GM21360 (cell line): Measurements from ENCODE around the gene TCEA3.
A peak's percentile ranks its signal among the peaks of the same experiment; 100 is the strongest.

ENCODE experiments used
- ATAC-seq: cut with Tn5 transposase; IDR thresholded peaks from one replicate; pipeline ENCODE4 v1.9.1; 2021; ENCODE audit warnings: mild to moderate bottlenecking, moderate library complexity; ENCODE audit not compliant: unreplicated experiment

TCEA3 gene

GRCh38 chr1:23370330-23370708, 54.2 kb downstream of the TCEA3 start:
- no peak for ATAC-seq

GRCh38 chr1:23369335-23370013, 55.1 kb downstream of the TCEA3 start, which contains the start of gene ZNF436:
TSS of gene ZNF436 (minus strand) at chr1:23369836. CDS start at chr1:23368005, 1,831 bp downstream.
- ATAC-seq, result no peak

DNA sequence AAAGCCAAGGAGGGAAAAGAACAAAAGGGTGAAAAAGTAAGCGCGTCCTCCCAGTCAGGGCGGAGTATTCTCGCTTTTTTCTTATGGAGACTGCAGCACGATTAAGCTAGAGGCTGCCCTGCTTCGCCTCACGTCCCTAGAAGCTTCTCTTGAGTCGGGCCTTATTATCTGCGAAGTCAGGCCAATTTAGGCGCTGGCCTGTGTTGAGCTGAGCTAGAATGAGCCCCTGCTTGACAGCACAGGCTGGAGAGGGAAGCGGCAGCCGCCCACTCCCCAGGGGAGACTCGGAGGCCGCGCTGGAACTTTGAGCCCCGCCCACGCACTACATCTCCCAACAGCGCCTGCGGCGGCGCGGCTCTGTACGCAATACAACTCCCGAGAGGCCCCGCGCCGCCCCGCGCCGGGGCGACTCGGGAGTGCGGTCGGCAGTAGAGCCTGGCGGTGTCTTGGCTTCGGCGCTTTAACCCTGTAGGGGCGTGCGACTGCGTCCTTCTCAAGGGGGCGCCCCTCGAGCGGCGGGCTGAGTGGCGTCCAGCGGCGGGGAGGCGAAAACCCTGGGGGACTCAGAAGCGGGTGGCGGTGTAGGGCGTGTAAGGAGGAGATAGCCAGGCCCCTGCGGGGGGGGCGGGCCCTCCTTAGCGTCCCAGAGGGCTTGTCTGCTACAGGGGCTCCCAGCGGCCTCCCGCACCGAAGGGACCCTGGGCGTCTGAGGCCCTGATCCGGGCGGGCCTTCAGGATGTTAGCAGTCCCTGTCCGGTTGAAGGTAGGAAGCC, 55.8 kb downstream of the TCEA3 start:
- ATAC-seq, result peak; percentile 57

- ATAC-seq, result peak; percentile 88
Measured at GRCh38 chr1:23367791-23368561, 56.6 kb downstream of the TCEA3 start.

DNA sequence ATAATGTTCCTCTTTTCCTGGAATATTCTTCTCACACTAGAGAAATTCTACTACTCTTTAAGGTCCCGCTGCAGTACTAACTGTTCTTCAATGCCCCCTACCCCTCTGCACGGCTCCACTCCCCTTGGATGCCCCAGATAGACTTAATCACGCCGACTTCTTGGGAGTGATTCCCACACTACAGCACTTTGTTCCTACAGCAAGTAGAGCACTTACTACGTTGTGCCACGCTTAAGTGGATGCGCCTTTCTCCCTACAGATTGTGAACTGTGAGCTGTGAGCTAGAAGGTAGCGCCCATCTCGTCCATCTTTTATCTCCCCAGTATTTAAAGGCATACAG, 57.1 kb downstream of the TCEA3 start:
- no peak for ATAC-seq

DNA sequence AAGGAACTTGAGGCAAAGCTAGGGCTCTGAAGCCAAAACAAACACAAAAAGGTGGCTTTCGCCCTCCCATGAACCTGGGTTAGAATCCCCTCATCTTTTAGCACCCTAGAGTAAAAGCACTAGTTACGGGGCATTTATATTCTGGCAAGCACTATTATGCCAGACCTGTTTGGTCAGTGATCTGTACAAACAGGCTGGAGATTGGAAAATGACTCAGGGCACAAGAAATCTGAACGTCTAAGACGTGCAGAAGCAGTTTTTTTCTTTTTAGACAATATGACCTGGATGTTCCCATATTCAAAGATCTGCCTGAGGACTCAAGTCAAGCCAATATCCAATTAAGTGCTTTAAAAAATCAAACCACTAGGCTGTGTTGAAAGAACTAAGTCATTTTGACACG, 58.0 kb downstream of the TCEA3 start:
- no peak for ATAC-seq

DNA sequence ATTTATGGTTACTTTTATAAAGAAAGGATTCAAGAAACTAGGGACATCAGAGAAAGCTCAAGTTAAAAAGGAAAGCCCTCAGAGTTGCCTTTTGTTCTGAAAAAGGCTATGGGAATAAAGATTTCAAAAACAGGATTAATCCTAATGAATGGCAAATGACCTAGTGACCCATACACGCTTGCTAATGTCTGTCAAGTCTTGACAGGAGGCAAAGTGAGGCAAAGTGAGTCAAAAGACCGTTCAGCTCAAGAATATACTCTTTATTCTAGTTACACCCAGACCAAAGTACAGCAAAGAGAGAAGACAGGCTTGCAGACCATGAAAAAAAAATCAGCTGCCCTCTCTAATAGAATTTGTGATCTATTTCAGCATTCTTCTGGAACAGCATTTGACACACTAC, 58.4 kb downstream of the TCEA3 start:
- no peak for ATAC-seq

- no peak for ATAC-seq
Measured at GRCh38 chr1:23362218-23362713, 62.3 kb downstream of the TCEA3 start.

- no peak for ATAC-seq
Measured at GRCh38 chr1:23358310-23358875, 66.2 kb downstream of the TCEA3 start.

GRCh38 chr1:23357138-23357908, 67.2 kb downstream of the TCEA3 start:
- ATAC-seq, result no peak

- ATAC-seq, result no peak
Measured at GRCh38 chr1:23356471-23357137, 67.9 kb downstream of the TCEA3 start.

- ATAC-seq, result no peak
Measured at GRCh38 chr1:23354245-23354644, 70.3 kb downstream of the TCEA3 start.

GRCh38 chr1:23352096-23352695, 72.4 kb downstream of the TCEA3 start:
- ATAC-seq, result no peak

DNA sequence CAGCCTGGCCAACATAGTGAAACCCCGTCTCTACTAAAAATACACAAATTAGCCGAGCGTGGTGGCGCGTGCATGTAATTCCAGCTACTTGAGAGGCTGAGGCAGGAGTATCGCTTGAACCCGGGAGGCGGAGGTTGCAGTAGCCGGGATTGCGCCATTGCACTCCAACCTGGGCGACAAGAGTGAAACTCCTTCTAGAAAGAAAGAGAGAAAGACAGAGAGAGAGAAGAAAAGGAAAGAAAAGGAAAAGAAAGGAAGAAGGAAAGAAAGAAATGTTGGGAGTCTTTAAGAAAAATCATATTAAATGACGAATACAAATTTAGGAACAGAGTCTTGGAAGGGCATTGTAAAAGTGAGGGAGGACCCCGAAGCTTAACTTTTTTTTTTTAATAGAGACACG, 78.6 kb downstream of the TCEA3 start:
- ATAC-seq, result no peak

DNA sequence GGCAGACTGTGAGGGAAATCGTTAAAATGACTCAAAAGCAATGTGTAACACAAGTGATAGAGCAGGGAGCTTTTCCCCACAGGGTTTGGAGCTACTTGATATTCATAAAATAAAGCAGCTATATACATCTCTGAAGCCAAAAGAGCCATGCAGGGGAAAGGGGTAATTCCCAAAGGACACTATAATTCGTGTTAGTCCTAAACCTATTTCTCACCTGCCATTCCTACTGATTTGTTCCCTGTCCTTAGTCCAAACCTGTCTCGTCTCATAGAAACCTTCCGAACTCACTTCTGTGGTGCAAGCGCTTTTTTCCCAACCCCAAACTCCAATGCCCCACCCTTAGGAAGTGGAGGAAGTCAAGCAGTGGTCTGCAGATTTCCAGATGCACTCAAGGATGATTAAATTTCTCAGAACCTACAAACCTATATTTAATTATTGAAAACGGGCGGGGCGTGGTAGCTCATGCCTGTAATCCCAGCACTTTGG, 79.5 kb downstream of the TCEA3 start:
- ATAC-seq, result no peak

DNA sequence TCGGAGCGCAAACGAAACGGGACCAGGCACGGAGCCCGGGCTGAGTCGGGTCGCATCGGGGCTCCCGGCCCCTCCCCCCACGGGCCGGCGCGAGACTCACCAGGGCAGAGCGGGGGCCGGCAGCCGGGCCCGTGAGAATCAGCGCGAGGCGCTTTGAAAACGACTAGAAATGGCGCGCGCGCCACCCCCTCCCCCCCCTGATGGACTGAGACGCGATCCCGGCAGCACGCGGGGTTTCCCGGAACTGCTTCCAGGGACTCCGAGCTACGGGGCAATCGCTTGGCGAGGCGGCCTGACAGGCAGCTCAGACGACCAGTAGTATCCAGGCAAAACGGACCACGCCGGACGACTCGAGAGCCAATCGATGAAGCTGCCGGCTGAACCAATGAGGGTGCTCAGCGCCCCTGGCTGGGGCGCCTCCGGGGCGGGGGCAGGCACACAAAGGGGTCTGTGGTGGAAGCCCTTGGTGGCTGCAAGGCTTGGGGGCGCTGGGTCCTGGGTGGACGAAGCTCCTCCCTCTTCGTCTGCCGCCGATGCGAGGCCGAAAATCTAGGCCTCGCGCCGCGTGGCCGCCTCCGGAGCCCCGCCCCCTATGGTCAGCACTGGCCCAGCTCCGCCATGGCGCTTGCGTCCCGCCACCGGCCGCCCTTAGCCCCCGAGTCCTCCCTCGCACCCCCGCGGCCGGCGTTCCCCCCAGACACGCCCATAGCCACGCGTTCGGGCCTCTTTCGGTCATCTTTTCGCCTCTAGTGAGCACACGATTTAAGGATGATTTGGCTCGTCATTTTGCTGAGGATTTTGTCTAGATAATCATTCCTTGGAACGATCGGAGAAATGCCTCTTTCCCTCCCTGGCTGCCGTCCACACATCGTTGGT, 80.2 kb downstream of the TCEA3 start, which contains the start of gene HNRNPR:
TSS of gene HNRNPR (minus strand) at position 174 of the 876 bp plus-strand sequence. CDS start 3,276 bp downstream, outside the sequence.
- peak; percentile 91 for ATAC-seq

GRCh38 chr1:23343221-23344110, 81.1 kb downstream of the TCEA3 start:
- peak; percentile 4 for ATAC-seq
